ENCODE measurements around the gene SNRNP40. TPM values are rescaled to one million over a fixed set of nuclear protein-coding genes. Genes with fewer than 3 reads are reported as not detected.

Gene SNRNP40
- total and polyA plus RNA-seq, 2 of the 13 experiments (the other 11 are each of a cell fraction or from before 2014, with no cell fraction given): 51.0 to 147 TPM

GRCh38 chr1:31296486-31297276, at the start of gene SNRNP40, which contains the start of gene ZCCHC17 (continued):
- TF ChIP-seq CREM (IDR thresholded peaks at IDR 0.05) (peak; percentile 91), CREM (CRISPR knock-in tag; IDR thresholded peaks at IDR 0.05) (no peak), ZIK1 (CRISPR knock-in tag; IDR thresholded peaks at IDR 0.05; ENCODE audit: borderline replicate concordance, low read depth) (no peak; the same call in 1 of the 2 replicates), RBM22 (optimal IDR thresholded peaks at IDR 0.05; ENCODE audit: low read length) (no peak), ZNF367 (CRISPR knock-in tag; IDR thresholded peaks at IDR 0.05; ENCODE audit: borderline replicate concordance) (no peak), FOSL1 (CRISPR knock-in tag; IDR thresholded peaks at IDR 0.05; ENCODE audit: borderline replicate concordance) (no peak), ZNF264 (CRISPR knock-in tag; IDR thresholded peaks at IDR 0.05) (no peak), ZNF558 (CRISPR knock-in tag; IDR thresholded peaks at IDR 0.05; ENCODE audit: borderline replicate concordance) (peak; percentile 75; the same call in 1 of the 2 replicates), ZNF775 (CRISPR knock-in tag; IDR thresholded peaks at IDR 0.05; ENCODE audit: borderline replicate concordance) (no peak), TSC22D2 (CRISPR knock-in tag; IDR thresholded peaks at IDR 0.05; ENCODE audit: borderline replicate concordance) (no peak), KDM6A (CRISPR knock-in tag; IDR thresholded peaks at IDR 0.05; ENCODE audit: low read depth) (no peak), SKI (IDR thresholded peaks at IDR 0.05; ENCODE audit: partially characterized antibody) (no peak), ZNF883 (CRISPR knock-in tag; IDR thresholded peaks at IDR 0.05; ENCODE audit: not compliant biosample characterization) (peak; percentile 26), TRIM24 (CRISPR knock-in tag; IDR thresholded peaks at IDR 0.05) (no peak), BORCS8-MEF2B (CRISPR knock-in tag; IDR thresholded peaks at IDR 0.05) (peak; percentile 67; the same call in 1 of the 2 replicates), POLR2A (IDR thresholded peaks at IDR 0.05; ENCODE audit: insufficient read depth in 1 of 2, low read depth in 2 of 2, low read length in 2 of 2) (peak; percentile 92 to 94), ZNF776 (CRISPR knock-in tag; IDR thresholded peaks at IDR 0.05) (no peak; the same call in 1 of the 2 replicates), ZNF3 (CRISPR knock-in tag; IDR thresholded peaks at IDR 0.05) (no peak), PAX8 (CRISPR knock-in tag; IDR thresholded peaks at IDR 0.05; ENCODE audit: borderline replicate concordance) (no peak), CCAR2 (optimal IDR thresholded peaks at IDR 0.05; ENCODE audit: low read depth, low read length) (no peak), DMAP1 (CRISPR knock-in tag; IDR thresholded peaks at IDR 0.05) (peak; percentile 91), ZNF556 (CRISPR knock-in tag; IDR thresholded peaks at IDR 0.05; ENCODE audit: borderline replicate concordance) (no peak), ZNF557 (CRISPR knock-in tag; IDR thresholded peaks at IDR 0.05) (no peak), IKZF1 (IDR thresholded peaks at IDR 0.05) (no peak), ZNF672 (CRISPR knock-in tag; IDR thresholded peaks at IDR 0.05) (no peak), ZFP90 (CRISPR knock-in tag; IDR thresholded peaks at IDR 0.05; ENCODE audit: borderline replicate concordance) (no peak), ZNF275 (CRISPR knock-in tag; IDR thresholded peaks at IDR 0.05; ENCODE audit: borderline replicate concordance) (no peak), RFXANK (CRISPR knock-in tag; IDR thresholded peaks at IDR 0.05) (peak; percentile 94; the same call in 1 of the 2 replicates), KLF6 (CRISPR knock-in tag; IDR thresholded peaks at IDR 0.05) (peak; percentile 68; the same call in 1 of the 2 replicates), ZNF761 (CRISPR knock-in tag; conservative IDR thresholded peaks at IDR 0.05) (no peak)
- TF ChIP-seq, protein P1, sequence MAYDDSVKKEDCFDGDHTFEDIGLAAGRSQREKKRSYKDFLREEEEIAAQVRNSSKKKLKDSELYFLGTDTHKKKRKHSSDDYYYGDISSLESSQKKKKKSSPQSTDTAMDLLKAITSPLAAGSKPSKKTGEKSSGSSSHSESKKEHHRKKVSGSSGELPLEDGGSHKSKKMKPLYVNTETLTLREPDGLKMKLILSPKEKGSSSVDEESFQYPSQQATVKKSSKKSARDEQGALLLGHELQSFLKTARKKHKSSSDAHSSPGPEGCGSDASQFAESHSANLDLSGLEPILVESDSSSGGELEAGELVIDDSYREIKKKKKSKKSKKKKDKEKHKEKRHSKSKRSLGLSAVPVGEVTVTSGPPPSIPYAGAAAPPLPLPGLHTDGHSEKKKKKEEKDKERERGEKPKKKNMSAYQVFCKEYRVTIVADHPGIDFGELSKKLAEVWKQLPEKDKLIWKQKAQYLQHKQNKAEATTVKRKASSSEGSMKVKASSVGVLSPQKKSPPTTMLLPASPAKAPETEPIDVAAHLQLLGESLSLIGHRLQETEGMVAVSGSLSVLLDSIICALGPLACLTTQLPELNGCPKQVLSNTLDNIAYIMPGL (CRISPR knock-in tag; IDR thresholded peaks at IDR 0.05; ENCODE audit: borderline replicate concordance in 1 of 2, low read depth in 1 of 2): peak; percentile 66 to 84

Measured in HepG2 (cell line).